ENCODE results near the gene ZNF594.
"Not testable (repeated sequence)": the region's sequence is repeated elsewhere in the genome, so short reads cannot be mapped to it uniquely, and the experiment has no call there.

Gene ZNF594

GRCh38 chr17:5164436-5164835 lies 27.2 kb downstream of the ZNF594 start:
- TF ChIP-seq CTCF (IDR thresholded peaks at IDR 0.05; ENCODE audit: insufficient read depth, missing control alignments), result no peak
- DNase-seq (ENCODE audit: insufficient read length, low spot score) (no peak), FAIRE-seq (no peak)

DNA sequence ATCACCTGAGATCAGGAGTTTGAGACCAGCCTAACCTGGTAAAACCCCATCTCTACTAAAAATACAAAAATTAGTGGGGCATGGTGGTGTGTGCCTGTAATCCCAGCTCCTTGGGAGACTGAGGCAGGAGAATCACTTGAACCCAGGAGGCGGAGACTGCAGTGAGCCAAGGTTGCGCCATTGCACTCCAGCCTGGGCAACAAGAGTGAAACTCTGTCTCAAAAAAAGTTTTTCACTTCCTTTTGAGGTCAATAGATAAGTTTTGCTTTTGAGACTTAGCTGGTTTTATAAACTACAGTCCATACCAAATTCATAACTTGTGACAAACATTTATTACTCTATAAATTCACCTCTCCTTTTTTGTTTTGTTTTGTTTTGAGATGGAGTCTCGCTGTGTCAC lies 29.9 kb downstream of the ZNF594 start:
- FAIRE-seq; DNase-seq (ENCODE audit: insufficient read length, low spot score): not testable (repeated sequence)

GRCh38 chr17:5160702-5161101 lies 31.0 kb downstream of the ZNF594 start:
- FAIRE-seq; DNase-seq (ENCODE audit: insufficient read length, low spot score): not testable (repeated sequence)

DNA sequence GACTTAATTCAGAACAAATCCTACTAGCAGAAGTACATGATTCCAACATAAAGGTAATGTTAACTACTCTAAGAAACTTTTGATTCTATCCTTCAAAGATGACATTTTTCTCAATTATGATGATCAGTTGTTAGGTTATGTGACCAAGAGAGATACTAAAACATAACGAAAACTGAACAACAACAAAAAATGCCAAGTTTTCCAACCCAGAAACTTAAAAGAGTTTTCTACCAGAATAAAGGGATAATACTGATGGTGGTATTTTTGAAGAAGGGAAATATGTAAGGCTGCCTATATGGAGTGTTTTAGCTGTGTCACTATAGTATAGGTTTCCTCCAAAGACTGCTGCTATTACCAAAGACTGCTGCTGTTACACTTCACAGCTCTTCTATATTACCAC lies 45.5 kb downstream of the ZNF594 start:
- not testable (repeated sequence) for DNase-seq (ENCODE audit: insufficient read length, low spot score); FAIRE-seq

DNA sequence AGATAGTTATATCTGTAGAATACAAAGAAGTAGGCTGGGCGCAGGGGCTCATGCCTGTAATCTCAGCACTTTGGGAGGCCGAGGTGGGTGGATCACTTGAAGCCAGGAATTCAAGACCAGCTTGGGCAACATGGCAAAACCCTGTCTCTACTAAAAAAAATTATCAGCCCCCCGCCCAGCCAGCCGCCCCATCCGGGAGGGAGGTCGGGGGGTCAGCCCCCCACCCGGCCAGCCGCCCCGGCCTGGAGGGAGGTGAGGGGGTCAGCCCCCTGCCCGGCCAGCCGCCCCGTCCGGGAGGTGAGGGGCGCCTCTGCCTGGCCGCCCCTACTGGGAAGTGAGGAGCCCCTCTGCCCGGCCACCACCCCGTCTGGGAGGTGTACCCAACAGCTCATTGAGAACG lies 48.8 kb downstream of the ZNF594 start:
- FAIRE-seq; DNase-seq (ENCODE audit: insufficient read length, low spot score): not testable (repeated sequence)

DNA sequence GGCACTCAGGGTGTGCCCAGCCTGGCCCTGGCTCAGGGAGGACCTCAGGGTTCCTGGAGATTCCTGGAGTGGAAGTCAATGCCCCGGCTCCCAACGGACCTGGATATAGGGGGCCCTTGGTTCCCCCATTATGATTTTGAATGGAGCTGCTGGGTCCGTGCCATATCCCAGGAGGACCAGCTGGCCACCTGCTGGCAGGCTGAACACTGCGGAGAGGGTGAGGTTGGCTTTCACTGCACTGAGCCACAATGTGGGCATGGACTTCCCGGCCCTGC lies 52.3 kb downstream of the ZNF594 start:
- DNase-seq (ENCODE audit: insufficient read length, low spot score) (no peak), FAIRE-seq (no peak)
- TF ChIP-seq CTCF (IDR thresholded peaks at IDR 0.05; ENCODE audit: insufficient read depth, missing control alignments), result no peak

DNA sequence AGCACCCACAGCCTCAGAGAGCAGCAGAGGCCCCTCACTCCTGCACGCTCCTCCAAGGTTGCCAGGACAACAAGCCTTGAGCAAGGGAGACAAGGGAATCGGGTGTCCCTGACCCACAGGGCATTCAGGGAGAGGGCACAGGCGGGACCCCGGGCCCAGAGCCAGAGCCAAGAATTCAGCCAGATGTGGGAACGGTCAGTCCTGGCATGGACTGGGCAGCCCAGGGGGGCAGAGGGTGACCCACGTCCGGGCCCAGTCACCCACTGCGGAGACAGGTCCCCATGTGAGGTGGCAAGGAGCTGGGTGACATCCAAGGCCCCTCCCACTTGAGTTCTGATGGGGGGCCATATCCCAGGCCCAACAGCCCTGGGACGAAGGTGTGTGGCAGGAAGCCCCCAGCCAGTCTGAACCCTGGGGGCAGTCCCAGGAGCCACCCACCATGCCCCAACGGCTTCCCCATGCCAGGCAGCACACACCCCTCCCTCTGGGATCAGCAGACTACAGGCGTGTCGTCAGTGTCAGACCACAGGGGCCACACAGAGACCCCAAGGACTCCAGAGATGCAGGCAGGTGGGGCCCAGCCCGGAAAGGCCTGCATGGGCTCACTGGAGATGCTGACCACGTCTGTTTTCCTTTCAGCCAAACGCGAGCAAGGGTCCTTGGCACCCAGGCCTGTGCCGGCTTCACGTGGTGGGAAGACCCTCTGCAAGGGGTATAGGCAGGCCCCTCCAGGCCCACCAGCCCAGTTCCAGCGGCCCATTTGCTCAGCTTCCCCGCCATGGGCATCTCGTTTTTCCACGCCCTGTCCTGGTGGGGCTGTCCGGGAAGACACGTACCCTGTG lies 52.8 kb downstream of the ZNF594 start:
- no peak for FAIRE-seq
- no peak for TF ChIP-seq CTCF (IDR thresholded peaks at IDR 0.05; ENCODE audit: insufficient read depth, missing control alignments)
- no peak for DNase-seq (ENCODE audit: insufficient read length, low spot score)

DNA sequence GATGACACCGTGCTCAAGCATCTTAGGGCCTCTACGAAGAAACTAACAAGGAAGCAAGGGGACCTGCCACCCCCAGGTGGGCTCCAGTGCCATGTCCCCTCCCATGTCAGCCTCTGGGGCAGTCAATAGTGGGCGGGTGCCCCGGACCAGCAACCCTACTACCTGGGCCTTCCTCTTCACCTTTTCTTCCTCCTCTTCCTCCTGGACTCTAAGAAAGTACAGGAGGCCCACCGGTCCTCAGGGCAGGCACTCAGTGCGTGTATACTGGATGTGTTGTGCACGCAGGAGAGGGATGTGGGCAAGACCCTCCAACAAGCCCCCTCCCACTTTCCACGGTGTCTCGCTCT lies 53.5 kb downstream of the ZNF594 start:
- not testable (repeated sequence) for DNase-seq (ENCODE audit: insufficient read length, low spot score); FAIRE-seq

DNA sequence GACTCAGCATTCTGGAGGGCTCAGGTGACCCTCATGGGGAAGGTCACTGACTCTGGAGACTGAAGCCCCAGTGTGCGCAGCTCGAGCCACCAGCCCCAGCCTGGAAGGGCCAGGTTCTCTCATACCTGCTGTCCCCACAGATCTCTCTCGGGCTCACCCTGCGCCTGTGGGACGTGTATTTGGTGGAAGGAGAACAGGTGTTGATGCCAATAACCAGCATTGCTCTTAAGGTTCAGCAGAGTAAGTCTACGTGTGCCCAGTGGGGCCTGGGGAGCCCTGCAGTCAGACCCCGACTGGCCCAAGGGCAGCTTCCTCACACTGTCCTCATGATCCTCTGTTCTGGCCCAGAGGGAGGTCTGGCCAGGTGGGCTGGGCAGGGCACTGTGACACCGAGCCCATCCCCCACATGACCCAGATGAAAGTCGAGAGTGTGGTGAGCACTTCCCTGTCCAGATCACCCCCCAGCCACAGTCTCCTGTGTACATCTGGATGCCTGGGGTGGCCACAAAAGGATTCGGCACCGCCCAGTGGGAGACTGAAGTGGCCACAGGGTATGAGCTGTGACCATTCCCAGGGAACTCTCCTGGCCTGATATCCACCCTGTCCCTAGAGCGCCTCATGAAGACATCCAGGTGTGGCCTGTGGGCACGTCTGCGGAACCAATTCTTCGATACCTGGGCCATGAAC lies 54.0 kb downstream of the ZNF594 start:
- not testable (repeated sequence) for DNase-seq (ENCODE audit: insufficient read length, low spot score); FAIRE-seq

DNA sequence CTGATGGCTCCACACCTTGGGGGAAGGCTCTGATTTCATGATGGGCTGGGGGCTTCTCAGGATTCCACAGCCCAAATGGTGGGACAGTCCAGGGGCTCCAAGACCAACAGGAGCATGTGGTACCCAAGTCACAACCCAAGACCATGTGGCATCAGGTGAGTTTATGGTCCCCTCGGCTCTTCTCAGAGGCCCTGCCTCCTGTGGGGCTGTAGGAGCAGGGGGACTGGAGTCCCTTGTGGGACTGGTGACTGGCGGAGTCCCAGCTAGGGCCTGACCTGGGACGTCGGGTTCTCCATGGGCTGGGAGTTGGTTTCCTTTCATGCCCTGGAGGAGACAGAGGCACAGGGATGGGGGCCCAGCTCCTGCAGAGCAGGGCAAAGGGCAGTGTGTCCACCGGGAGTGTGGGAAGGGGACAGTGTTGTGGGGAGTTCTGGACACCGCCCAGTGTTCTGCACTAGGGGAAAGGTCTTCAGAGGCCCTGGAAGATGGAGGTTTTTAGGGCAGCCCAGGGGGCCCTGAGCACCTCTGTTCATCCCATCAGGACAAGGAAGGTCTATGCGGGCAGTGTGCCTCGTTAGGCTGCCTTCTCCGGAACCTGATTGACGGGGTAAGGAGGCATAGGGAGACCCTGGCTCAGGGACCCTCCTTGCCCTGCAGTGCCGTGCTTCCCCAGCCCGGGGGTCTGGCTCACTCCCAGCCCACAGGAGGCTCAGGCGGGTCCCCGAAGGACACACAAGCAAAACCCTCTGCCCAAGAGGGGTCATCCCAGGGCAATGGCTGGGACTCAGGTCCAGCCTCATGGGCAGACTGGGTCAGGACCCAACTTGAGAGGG lies 54.9 kb downstream of the ZNF594 start:
- FAIRE-seq, result not testable (repeated sequence)

More for the DNA sequence above, 54.9 kb downstream of the ZNF594 start:
- DNase-seq (ENCODE audit: insufficient read length, low spot score), result not testable (repeated sequence)
